Measurements from ENCODE around the gene SEZ6L2.

Gene SEZ6L2

DNA sequence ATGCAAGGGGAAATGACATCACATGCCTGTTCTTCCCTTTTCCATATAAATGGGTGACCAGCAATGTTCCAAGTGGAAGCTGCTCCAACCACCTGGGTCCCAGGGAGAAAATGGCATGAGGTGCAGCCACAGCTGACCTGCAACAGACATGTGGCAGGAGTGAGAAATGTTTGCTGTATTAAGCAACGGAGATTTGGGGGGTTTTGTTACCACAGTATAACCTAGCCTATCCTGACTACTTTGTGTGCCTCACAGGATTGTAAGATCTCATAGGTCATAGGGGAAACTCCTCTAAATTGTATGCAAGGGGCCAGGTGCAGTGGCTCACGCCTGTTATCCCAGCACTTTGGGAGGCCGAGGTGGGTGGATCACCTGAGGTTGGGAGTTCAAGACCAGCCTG lies 48.4 kb downstream of the SEZ6L2 start:
- no peak overlapping the region for H3K4me3 ChIP-seq (ENCODE audit: low read depth, low read length)

DNA sequence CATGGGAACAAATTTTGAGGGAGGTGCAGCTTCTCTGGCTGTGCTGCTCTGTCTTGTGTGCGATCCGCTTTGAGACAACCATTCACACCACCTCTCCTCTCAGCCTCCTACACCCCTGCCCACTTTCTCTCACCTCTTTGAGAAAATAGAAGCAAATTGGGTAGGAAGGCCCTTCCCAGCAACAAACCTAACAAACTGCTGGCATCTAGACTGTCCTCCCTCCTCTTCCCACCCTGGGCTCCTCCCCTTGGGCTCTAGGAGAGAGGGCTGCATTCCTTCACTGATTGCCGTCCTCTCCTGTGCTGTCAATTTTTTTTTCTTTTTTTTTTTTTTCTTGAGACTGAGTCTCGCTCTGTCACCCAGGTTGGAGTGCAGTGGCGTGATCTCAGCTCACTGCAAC lies 49.8 kb downstream of the SEZ6L2 start:
- Histone ChIP-seq H3K9ac (ENCODE audit: low read depth, low read length) (no peak overlapping the region), H3K27ac (ENCODE audit: low read depth, low read length) (no peak overlapping the region), H3K27me3 (ENCODE audit: control insufficient read depth, insufficient read depth, low read length) (no peaks in the 10 kb centered on the region)

More for the DNA sequence above, 48.4 kb downstream of the SEZ6L2 start:
- Histone ChIP-seq H3K27me3 (ENCODE audit: control insufficient read depth, insufficient read depth, low read length) (no peaks in the 10 kb centered on the region), H3K9me3 (ENCODE audit: control insufficient read depth, insufficient read depth, low read length) (no peaks in the 10 kb centered on the region), H3K9ac (ENCODE audit: low read depth, low read length) (no peak overlapping the region), H3K4me1 (ENCODE audit: control insufficient read depth, insufficient read depth, low read length) (no peaks in the 10 kb centered on the region; the same call in 1 of the 2 replicates), H3K36me3 (ENCODE audit: control insufficient read depth, insufficient read depth, low read length) (no peaks in the 10 kb centered on the region), H3K27ac (ENCODE audit: low read depth, low read length) (no peak overlapping the region)

DNA sequence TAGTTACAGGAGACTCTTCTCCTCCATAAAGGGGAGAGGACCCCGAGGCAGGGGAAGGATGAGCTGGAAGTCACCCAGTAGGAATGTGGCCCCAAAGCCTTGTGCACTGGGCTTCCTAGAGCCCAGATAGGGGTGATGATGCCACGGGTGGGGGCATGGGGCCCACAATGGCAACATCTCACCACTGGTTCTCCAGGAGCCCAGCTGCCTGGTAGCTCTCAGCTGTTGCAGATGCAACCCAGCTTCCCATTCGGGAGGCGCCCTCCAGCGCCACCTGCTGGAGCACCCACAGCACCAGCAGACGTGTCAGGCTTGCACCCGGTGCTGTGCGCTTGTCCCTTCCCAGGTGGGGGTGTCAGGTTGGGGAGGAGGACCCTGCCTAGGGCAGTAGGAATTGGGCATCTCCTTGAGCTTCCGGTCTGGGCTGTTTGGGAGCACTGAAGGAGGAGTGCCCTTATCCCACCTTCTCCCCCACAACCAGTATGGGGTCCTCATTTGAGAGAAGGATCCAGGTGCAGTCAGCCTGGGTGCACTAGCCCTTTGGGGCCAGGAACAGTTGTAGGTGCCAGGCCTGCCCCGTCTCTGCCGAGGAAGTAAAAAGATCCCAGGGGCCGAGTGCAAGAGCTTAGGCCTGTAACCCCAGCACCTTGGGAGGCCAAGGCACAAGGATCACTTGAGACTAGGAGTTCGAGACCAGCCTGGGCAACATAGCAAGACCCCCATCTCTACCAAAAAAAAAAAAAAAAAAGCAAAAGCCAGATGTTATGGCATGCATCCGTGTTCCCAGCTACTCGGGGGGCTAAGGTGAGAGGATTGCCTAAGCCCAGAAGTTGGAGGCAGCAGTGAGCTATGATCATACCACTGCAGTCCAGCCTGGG lies 50.7 kb downstream of the SEZ6L2 start:
- no peaks in the 10 kb centered on the region; the same call in 1 of the 2 replicates for H3K4me1 ChIP-seq (ENCODE audit: control insufficient read depth, insufficient read depth, low read length)
- H3K9ac ChIP-seq (ENCODE audit: low read depth, low read length), result no peak overlapping the region
- H3K27ac ChIP-seq (ENCODE audit: low read depth, low read length), result no peak overlapping the region
- no peaks in the 10 kb centered on the region for H3K9me3 ChIP-seq (ENCODE audit: control insufficient read depth, insufficient read depth, low read length)
- H3K4me3 ChIP-seq (ENCODE audit: low read depth, low read length), result no peak overlapping the region
- H3K36me3 ChIP-seq (ENCODE audit: control insufficient read depth, insufficient read depth, low read length), result no peaks in the 10 kb centered on the region
- H3K27me3 ChIP-seq (ENCODE audit: control insufficient read depth, insufficient read depth, low read length), result no peaks in the 10 kb centered on the region

More for the DNA sequence above, 49.8 kb downstream of the SEZ6L2 start:
- no peak overlapping the region for H3K4me3 ChIP-seq (ENCODE audit: low read depth, low read length)
- H3K4me1 ChIP-seq (ENCODE audit: control insufficient read depth, insufficient read depth, low read length), result no peaks in the 10 kb centered on the region; the same call in 1 of the 2 replicates
- H3K36me3 ChIP-seq (ENCODE audit: control insufficient read depth, insufficient read depth, low read length), result no peaks in the 10 kb centered on the region
- H3K9me3 ChIP-seq (ENCODE audit: control insufficient read depth, insufficient read depth, low read length), result no peaks in the 10 kb centered on the region

DNA sequence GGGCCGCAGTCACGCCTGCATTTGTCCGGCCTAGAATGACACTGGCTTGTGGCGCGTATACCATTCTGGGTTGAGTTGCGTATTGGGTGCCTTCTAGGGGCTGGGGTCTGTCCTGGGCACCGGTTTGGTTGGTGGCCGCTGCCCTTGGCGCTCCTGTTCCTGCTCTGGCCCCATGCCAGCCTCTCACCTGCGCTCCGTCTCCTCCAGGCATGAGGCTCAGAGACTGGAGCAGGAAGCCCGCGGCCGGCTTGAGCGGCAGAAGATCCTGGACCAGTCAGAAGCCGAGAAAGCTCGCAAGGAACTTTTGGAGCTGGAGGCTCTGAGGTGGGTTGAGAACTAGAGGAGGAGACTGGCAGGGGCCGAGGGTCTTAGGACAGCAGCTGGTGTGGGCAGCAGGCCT lies 53.7 kb downstream of the SEZ6L2 start:
- H3K27ac ChIP-seq (ENCODE audit: low read depth, low read length), result no peak overlapping the region
- H3K4me1 ChIP-seq (ENCODE audit: control insufficient read depth, insufficient read depth, low read length), result no peaks in the 10 kb centered on the region; the same call in 1 of the 2 replicates
- H3K9me3 ChIP-seq (ENCODE audit: control insufficient read depth, insufficient read depth, low read length), result no peaks in the 10 kb centered on the region
- no peaks in the 10 kb centered on the region for H3K36me3 ChIP-seq (ENCODE audit: control insufficient read depth, insufficient read depth, low read length)
- no peaks in the 10 kb centered on the region for H3K27me3 ChIP-seq (ENCODE audit: control insufficient read depth, insufficient read depth, low read length)
- H3K9ac ChIP-seq (ENCODE audit: low read depth, low read length), result no peak overlapping the region
- no peak overlapping the region for H3K4me3 ChIP-seq (ENCODE audit: low read depth, low read length)

DNA sequence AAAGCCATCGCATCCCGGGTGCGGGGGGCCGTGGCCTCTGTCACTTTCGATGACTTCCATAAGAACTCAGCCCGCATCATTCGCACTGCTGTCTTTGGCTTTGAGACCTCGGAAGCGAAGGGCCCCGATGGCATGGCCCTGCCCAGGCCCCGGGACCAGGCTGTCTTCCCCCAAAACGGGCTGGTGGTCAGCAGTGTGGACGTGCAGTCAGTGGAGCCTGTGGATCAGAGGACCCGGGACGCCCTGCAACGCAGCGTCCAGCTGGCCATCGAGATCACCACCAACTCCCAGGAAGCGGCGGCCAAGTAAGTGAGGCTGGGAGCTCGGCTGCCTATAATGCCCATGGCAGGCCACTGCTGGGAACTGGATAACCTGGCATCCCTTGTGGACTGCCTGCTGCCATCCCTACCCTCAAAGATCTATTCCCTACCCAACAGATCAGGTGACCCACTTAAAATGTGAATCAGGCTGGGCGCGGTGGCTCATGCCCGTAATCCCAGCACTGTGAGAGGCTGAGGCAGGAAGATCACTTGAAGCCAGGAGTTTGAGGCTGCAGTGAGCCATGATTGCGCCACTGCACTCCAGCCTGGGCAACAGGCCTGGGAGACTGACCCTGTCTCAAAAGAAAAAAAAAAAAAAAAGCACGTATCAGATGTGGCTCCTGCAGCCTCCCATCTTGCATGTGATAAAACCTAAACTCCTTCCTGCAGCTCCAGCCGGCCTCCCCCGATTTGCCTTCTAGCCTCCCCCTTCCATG lies 54.6 kb downstream of the SEZ6L2 start:
- Histone ChIP-seq H3K36me3 (ENCODE audit: control insufficient read depth, insufficient read depth, low read length) (no peaks in the 10 kb centered on the region), H3K27me3 (ENCODE audit: control insufficient read depth, insufficient read depth, low read length) (no peaks in the 10 kb centered on the region), H3K9ac (ENCODE audit: low read depth, low read length) (no peak overlapping the region), H3K9me3 (ENCODE audit: control insufficient read depth, insufficient read depth, low read length) (no peaks in the 10 kb centered on the region), H3K4me1 (ENCODE audit: control insufficient read depth, insufficient read depth, low read length) (no peaks in the 10 kb centered on the region; the same call in 1 of the 2 replicates), H3K4me3 (ENCODE audit: low read depth, low read length) (no peak overlapping the region), H3K27ac (ENCODE audit: low read depth, low read length) (no peak overlapping the region)

DNA sequence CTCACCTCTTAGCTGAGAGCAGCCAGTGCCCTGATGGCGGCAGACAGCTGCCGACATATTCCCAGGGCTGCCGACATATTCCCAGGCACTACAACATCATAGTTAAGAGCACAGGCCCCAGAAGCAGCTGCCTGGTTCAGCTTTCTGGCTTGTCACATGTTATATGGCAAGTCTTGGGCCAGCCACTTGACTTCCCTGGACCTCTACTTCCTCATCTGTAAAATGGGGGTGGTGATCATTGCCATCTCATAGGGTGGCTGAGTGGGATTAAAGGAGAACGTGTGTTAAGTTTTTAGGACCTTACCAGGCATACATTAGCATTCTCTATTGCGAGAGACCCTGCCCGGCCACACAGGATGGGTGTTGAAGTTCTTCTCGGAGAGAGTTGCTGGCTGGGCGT lies 55.4 kb downstream of the SEZ6L2 start:
- Histone ChIP-seq H3K27ac (ENCODE audit: low read depth, low read length) (no peak overlapping the region), H3K36me3 (ENCODE audit: control insufficient read depth, insufficient read depth, low read length) (no peaks in the 10 kb centered on the region), H3K9ac (ENCODE audit: low read depth, low read length) (no peak overlapping the region), H3K4me3 (ENCODE audit: low read depth, low read length) (no peak overlapping the region), H3K27me3 (ENCODE audit: control insufficient read depth, insufficient read depth, low read length) (no peaks in the 10 kb centered on the region), H3K9me3 (ENCODE audit: control insufficient read depth, insufficient read depth, low read length) (no peaks in the 10 kb centered on the region), H3K4me1 (ENCODE audit: control insufficient read depth, insufficient read depth, low read length) (no peaks in the 10 kb centered on the region)

DNA sequence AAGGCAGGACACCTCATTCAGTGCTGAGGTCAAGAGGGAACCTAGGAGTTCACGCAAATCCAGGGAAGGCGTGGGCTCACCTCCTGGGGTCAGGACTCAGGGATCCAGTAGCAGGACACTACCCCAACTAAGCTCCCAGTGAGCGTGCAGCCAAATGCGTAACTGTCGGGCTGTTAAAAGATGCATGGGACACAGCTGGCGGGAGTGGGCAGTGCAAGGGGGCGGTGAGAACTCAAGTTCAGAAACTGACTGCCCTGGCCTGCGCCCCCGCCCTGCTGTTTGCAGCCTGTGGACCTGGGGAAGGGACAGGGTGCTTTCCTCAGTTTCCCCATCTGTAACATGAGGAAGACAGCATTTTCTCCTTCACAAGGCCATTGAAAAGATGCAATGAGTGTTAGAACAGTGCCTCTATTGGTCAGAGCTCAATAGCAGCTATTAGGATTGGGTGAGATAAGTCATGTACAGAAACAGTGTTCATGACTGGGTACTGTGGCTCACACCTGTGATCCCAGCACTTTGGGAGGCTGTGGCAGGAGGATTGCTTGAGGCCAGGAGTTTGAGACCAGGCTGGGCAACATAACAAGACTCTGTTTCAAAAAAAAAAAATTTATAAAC lies 56.5 kb downstream of the SEZ6L2 start:
- Histone ChIP-seq H3K9me3 (ENCODE audit: control insufficient read depth, insufficient read depth, low read length) (no peaks in the 10 kb centered on the region), H3K4me3 (ENCODE audit: low read depth, low read length) (no peak overlapping the region), H3K27ac (ENCODE audit: low read depth, low read length) (no peak overlapping the region), H3K4me1 (ENCODE audit: control insufficient read depth, insufficient read depth, low read length) (no peaks in the 10 kb centered on the region), H3K9ac (ENCODE audit: low read depth, low read length) (no peak overlapping the region), H3K27me3 (ENCODE audit: control insufficient read depth, insufficient read depth, low read length) (no peaks in the 10 kb centered on the region), H3K36me3 (ENCODE audit: control insufficient read depth, insufficient read depth, low read length) (no peaks in the 10 kb centered on the region)

DNA sequence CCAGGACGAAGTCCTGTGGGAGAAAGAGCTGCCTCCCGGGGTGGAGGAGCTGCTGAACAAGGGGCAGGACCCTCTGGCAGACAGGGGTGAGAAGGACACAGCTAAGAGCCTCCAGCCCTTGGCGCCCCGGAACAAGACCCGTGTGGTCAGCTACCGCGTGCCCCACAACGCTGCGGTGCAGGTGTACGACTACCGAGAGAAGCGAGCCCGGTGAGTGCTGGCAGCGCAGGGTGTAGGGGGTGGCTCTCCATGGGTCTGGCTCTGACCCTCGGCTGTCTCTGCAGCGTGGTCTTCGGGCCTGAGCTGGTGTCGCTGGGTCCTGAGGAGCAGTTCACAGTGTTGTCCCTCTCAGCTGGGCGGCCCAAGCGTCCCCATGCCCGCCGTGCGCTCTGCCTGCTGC lies 57.7 kb downstream of the SEZ6L2 start:
- Histone ChIP-seq H3K9me3 (ENCODE audit: control insufficient read depth, insufficient read depth, low read length) (no peaks in the 10 kb centered on the region), H3K36me3 (ENCODE audit: control insufficient read depth, insufficient read depth, low read length) (no peaks in the 10 kb centered on the region), H3K4me1 (ENCODE audit: control insufficient read depth, insufficient read depth, low read length) (no peaks in the 10 kb centered on the region), H3K9ac (ENCODE audit: low read depth, low read length) (no peak overlapping the region), H3K27ac (ENCODE audit: low read depth, low read length) (no peak overlapping the region), H3K4me3 (ENCODE audit: low read depth, low read length) (no peak overlapping the region), H3K27me3 (ENCODE audit: control insufficient read depth, insufficient read depth, low read length) (no peaks in the 10 kb centered on the region)

DNA sequence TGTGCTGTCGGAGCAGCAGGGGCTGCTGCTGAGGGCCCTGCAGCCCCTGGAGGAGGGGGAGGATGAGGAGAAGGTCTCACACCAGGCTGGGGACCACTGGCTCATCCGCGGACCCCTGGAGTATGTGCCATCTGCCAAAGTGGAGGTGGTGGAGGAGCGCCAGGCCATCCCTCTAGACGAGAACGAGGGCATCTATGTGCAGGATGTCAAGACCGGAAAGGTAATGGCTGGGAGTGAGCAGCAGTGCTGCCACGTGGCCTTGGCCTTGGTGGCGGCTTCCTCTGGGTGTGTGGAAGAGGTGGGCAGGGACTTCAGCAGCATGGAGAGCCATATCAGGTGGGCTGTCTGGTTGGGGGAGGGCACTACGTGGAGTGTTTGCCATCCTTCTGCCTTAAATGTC lies 59.1 kb downstream of the SEZ6L2 start:
- no peaks in the 10 kb centered on the region for H3K4me1 ChIP-seq (ENCODE audit: control insufficient read depth, insufficient read depth, low read length)
- no peak overlapping the region for H3K4me3 ChIP-seq (ENCODE audit: low read depth, low read length)
- no peak overlapping the region for H3K9ac ChIP-seq (ENCODE audit: low read depth, low read length)
- H3K27me3 ChIP-seq (ENCODE audit: control insufficient read depth, insufficient read depth, low read length), result no peaks in the 10 kb centered on the region
- H3K27ac ChIP-seq (ENCODE audit: low read depth, low read length), result no peak overlapping the region
- H3K9me3 ChIP-seq (ENCODE audit: control insufficient read depth, insufficient read depth, low read length), result no peaks in the 10 kb centered on the region
- no peaks in the 10 kb centered on the region for H3K36me3 ChIP-seq (ENCODE audit: control insufficient read depth, insufficient read depth, low read length)

DNA sequence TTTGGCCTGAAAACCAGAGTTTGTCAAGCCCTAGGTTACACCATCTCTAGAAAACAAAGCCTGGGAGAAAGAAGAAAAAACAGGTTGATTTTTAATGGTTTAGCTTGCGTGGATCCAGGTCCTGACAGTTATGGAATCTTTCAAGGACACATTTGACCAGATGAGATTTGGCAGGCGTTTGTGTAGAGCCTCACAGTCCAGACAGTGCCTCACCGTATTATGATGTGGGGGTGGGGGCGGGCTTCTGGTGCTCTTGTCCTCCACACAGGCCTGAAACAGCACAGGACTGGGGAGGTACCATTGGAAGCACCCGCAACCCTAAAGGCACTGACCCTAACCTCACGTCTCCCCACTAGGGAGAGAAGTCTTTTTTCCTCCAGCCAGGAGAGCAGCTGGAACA lies 59.5 kb downstream of the SEZ6L2 start:
- no peaks in the 10 kb centered on the region for H3K27me3 ChIP-seq (ENCODE audit: control insufficient read depth, insufficient read depth, low read length)
- no peak overlapping the region for H3K27ac ChIP-seq (ENCODE audit: low read depth, low read length)
- H3K36me3 ChIP-seq (ENCODE audit: control insufficient read depth, insufficient read depth, low read length), result no peaks in the 10 kb centered on the region
- H3K9me3 ChIP-seq (ENCODE audit: control insufficient read depth, insufficient read depth, low read length), result no peaks in the 10 kb centered on the region
- no peak overlapping the region for H3K4me3 ChIP-seq (ENCODE audit: low read depth, low read length)
- no peaks in the 10 kb centered on the region for H3K4me1 ChIP-seq (ENCODE audit: control insufficient read depth, insufficient read depth, low read length)
- H3K9ac ChIP-seq (ENCODE audit: low read depth, low read length), result no peak overlapping the region

DNA sequence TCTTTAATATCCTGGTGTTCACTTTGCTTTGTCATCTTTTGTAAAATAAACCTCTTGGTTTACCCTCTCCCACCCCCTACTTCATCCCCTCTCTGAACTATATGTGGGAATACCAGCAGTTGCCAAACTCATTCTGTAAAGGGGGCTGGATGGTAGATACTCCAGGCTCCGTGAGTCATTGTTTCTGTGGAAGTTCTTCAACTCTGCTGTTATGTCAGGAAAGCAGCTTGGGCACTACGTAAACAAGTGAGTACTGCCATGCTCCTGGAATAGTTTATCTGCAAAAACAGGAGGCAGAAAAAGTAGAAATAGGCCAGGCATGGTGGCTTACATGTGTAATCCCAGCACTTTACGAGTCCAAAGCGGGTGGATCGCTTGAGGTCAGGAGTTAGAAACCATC lies 61.5 kb downstream of the SEZ6L2 start:
- no peak overlapping the region for H3K4me3 ChIP-seq (ENCODE audit: low read depth, low read length)
- no peaks in the 10 kb centered on the region for H3K36me3 ChIP-seq (ENCODE audit: control insufficient read depth, insufficient read depth, low read length)
- H3K4me1 ChIP-seq (ENCODE audit: control insufficient read depth, insufficient read depth, low read length), result no peaks in the 10 kb centered on the region
- no peaks in the 10 kb centered on the region for H3K9me3 ChIP-seq (ENCODE audit: control insufficient read depth, insufficient read depth, low read length)
- H3K9ac ChIP-seq (ENCODE audit: low read depth, low read length), result no peak overlapping the region
- H3K27me3 ChIP-seq (ENCODE audit: control insufficient read depth, insufficient read depth, low read length), result no peaks in the 10 kb centered on the region
- H3K27ac ChIP-seq (ENCODE audit: low read depth, low read length), result no peak overlapping the region

Data from HUES48 (cell line).